Measurements from ENCODE around the gene SRCAP.
A peak's percentile ranks its signal among the peaks of the same experiment; 100 is the strongest.
"Not testable (repeated sequence)": the region's sequence is repeated elsewhere in the genome, so short reads cannot be mapped to it uniquely, and the experiment has no call there.

Gene SRCAP

GRCh38 chr16:30699615-30700099, 686 bp downstream of the SRCAP start:
- DNase-seq, result no peak

DNA sequence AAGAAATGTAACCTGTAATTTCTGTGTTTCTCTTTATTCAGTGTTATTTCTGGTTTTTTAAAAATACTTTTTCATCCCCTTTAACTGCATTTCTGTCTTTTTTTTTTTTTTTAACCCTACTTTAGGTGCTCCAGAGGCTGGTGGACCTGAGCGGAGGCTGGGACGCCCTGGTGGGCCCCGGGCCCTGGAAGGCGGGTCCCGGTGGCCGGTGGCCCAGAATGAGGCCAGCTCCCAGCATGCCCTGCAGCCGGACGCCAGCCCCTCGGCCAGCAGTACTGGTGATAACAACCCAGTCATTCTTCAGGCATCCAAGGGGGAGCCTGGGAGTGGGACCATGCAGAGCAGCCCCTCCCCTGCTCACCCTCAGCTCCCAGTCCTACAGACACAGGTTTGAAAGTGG, 1.5 kb downstream of the SRCAP start:
- DNase-seq, result no peak

- no peak for DNase-seq
Observed at GRCh38 chr16:30700971-30701370, 2.0 kb downstream of the SRCAP start.

DNA sequence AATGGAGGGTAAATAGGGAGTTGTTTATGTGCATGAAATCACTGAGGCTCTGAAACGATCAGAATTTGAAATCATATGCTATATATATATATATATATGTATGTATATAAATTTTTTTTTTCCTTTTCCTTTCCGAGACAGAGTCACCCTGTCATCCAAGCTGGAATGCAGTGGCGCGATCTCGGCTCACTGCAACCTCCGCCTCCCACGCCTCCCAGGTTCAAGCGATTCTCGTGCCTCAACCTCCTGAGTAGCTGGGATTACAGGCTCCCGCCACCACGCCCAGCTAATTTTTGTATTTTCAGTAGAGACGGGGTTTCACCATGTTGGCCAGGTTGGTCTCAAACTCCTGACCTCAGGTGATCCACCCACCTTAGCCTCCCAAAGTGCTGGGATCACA, 4.1 kb downstream of the SRCAP start:
- DNase-seq, result not testable (repeated sequence)

GRCh38 chr16:30703971-30704370, 5.0 kb downstream of the SRCAP start:
- DNase-seq, result no peak

DNA sequence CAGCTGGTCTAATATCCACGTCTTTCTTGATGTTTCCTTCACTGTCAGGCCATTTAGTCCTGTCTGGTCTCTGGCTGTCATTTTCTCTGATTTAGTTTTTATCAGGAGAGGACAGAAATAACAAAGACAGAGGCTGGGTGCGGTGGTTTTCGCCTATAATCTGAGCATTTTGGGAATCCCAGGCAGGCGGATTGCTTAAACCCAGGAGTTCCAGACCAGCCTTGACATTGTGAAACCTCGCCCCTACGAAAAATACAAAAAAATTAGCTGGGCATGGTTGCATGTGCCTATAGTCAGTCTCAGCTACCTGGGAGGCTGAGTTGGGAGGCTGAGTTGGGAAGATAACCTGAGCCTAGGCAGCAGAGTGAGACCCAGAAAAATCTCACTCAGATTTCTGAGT, 7.1 kb downstream of the SRCAP start:
- DNase-seq, result no peak

DNA sequence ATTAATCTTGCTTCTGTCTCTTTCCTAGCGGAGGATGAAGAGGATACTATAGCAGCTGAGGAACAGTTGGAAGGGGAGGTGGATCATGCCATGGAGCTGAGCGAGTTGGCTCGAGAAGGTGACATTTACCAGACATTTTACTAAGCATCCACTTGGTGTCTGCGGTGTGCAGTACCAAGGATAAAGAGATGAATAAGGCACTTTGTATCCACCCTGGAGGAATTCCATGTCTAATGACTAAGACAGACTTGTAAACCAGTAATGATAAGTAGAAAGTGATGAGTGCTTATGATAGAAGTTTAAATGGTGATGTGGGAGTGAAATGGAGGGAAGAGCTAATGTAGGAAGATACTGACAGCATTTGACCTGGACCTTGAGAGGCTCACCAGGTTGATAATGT, 12.0 kb downstream of the SRCAP start:
- DNase-seq, result no peak

DNA sequence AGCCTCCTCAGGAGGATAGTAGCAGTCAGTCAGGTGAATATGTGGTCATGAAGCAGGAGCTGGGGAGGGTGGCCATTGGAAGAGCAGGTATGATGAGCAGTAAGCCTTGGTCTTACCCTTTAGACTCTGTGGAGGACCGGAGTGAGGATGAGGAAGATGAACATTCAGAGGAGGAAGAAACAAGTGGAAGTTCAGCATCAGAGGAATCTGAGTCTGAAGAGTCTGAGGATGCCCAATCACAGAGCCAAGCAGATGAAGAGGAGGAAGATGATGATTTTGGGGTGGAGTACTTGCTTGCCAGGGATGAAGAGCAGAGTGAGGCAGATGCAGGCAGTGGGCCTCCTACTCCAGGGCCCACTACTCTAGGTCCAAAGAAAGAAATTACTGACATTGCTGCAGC, 12.7 kb downstream of the SRCAP start:
- no peak for DNase-seq

DNA sequence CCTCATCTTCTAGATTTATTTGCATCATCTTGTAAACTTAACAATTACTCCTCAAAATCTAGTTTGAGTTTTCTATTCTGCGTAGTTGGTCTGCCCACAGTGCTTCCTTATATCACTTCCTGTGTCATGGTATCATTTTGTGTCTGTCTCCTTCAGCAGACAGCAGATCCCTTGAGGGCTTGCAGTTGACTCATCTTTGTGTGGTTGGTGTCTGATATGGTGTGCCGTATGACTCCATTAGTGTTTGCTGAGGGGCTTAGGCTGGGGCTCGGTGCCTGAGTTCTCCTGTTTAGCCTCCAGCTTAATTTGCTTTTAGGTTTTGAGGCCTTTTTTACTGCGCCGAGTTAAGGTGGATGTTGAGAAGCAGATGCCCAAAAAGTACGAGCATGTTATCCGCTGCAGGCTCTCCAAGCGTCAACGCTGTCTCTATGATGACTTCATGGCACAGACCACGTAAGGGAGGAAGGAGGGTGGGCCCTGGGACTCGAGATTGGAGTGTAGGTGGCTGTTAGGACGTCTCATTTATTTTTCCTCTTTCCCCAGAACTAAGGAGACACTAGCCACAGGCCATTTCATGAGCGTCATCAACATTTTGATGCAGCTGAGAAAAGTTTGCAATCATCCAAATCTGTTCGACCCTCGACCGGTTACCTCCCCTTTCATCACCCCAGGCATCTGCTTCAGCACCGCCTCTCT, 16.9 kb downstream of the SRCAP start:
- DNase-seq, result peak; percentile 63

- DNase-seq, result no peak
Observed at GRCh38 chr16:30720086-30720485, 21.1 kb downstream of the SRCAP start.

- no peak for DNase-seq
Observed at GRCh38 chr16:30720694-30721093, 21.7 kb downstream of the SRCAP start.

GRCh38 chr16:30721167-30721566, 22.2 kb downstream of the SRCAP start:
- no peak for DNase-seq

DNA sequence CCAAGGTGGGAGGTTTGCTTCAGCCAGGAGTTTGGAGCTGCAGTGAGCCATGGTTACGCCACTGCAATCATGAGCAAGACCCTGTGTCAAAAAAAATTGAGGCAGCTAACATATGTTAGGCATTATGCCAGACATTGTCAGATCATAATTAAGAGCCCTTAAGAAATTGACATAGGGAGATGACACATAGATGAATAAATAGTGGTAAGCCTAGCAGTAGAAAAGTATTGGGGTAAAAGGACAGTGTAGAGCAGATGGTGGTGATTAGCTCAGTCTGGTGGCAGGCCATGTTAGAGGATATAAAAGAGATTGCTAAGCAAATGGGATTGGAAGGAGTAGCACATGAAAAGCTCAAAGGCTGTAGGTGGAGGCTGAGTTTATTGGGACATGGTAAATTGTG, 22.6 kb downstream of the SRCAP start:
- DNase-seq, result no peak

DNA sequence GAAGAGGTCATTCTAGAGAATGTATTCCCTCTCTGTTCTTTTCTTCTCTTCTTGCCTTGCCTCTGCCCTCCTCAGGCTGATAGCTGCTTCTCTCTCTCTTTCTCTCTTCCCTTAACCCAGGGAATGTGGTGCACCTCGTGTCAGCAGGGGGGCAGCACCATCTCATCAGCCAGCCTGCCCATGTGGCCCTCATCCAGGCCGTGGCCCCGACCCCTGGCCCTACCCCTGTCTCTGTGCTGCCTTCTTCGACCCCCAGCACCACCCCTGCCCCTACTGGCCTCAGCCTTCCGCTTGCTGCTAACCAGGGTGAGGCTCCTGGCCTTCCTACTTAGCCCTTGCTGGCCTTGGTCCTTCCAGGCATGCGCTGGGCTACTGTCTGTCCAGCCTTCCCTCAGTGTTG, 23.5 kb downstream of the SRCAP start:
- no peak for DNase-seq

DNA sequence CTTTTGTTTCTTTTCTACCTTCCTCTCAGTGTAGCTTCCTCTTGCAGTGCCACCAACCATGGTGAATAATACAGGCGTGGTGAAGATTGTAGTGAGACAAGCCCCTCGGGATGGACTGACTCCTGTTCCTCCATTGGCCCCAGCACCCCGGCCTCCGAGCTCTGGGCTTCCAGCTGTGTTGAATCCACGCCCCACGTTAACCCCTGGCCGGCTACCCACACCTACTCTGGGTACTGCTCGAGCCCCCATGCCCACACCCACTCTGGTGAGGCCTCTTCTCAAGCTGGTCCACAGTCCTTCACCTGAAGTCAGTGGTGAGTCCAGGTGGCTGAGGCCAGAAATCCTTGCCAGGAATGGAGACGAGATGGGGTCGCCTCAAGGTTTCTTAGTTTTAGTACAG, 23.9 kb downstream of the SRCAP start:
- DNase-seq, result no peak

- no peak for DNase-seq
Observed at GRCh38 chr16:30723725-30724355, 24.9 kb downstream of the SRCAP start.

DNA sequence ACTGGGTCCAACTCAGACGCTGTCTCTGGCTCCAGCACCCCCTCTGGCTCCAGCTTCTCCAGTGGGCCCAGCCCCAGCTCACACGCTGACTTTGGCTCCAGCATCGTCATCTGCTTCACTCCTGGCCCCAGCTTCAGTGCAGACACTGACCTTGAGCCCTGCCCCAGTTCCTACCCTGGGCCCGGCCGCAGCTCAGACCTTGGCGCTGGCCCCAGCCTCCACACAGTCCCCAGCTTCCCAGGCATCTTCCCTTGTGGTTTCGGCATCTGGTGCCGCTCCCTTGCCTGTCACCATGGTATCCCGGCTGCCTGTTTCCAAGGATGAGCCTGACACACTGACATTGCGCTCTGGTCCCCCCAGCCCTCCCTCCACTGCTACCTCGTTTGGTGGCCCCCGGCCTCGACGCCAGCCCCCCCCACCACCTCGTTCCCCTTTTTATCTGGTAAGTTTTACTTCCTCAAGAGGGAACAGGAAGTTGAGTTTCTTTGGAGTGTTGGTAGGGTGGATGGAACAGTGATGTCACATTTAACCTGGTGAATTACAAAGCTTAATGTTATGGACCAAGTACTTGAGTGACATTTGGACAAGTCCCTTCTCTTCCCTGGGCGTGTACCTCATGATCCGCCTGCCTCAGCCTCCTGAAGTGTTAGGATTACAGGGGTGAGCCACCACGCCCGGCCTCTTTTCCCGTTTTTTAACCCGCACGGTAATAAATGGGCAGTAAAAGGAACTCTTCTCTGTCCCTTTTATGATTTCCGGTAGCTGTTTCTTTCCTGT, 25.9 kb downstream of the SRCAP start:
- no peak for DNase-seq

- no peak for DNase-seq
Observed at GRCh38 chr16:30725418-30725792, 26.4 kb downstream of the SRCAP start.

DNA sequence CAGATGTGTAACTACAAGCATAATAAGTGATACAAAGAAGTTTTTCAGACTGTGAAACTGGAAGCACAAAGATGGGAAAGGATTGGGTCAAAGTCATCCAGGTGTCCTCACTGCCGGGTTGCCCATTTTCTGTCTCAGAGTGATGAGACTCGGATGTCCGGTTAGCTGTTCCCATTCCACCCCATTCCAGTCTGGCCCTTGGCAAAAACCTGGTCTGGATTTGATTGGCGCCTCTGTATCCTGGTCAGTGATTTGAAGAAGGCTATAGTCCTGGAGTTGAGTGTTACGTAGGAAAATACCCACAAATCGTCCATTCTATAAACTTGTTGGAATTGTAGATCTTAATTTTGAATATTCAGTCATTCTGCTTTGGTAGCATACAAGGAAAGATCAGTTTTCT, 29.4 kb downstream of the SRCAP start:
- DNase-seq, result no peak

DNA sequence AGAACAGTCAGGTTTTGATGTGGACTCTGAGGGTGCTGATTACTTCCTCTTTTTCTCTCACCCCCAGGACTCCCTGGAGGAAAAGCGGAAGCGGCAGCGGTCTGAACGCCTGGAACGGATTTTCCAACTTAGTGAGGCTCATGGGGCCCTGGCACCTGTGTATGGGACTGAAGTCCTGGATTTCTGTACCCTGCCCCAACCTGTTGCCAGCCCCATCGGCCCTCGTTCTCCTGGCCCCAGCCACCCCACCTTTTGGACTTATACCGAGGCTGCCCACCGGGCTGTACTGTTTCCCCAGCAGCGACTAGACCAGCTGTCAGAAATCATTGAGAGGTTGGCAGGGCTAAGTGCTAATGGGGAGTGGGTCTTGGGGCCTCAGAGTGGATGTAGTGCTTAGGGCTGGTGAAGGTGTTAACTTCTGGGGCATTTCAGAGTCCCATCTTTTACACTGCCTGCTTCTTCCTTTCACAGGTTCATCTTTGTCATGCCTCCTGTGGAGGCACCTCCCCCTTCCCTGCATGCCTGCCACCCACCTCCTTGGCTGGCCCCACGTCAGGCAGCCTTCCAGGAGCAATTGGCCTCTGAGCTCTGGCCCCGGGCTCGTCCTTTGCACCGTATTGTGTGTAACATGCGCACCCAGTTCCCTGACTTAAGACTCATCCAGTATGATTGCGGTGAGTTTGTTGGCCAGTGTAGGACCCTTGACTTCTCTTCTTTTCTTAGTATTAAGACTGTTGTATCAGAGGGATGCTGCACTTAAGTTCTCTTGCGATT, 30.1 kb downstream of the SRCAP start:
- no peak for DNase-seq

DNA sequence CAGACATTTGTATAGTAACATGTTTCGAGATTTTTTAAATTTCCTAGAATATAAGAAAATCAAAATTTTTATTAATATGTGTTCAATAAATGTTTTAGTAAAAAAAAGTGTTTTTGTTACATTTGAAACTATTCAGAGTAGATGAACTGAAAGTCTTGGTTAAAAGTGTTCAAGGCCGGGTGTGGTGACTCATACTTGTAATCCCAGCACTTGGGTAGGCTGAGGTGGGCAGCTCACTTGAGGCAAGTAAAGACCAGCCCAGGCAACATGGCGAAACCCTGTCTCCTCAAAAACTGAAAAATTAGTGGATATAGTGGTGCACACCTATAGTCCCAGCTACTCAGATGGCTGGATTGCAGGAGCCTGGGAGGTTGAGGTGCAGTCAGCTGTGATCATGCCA, 32.4 kb downstream of the SRCAP start:
- no peak for DNase-seq

DNA sequence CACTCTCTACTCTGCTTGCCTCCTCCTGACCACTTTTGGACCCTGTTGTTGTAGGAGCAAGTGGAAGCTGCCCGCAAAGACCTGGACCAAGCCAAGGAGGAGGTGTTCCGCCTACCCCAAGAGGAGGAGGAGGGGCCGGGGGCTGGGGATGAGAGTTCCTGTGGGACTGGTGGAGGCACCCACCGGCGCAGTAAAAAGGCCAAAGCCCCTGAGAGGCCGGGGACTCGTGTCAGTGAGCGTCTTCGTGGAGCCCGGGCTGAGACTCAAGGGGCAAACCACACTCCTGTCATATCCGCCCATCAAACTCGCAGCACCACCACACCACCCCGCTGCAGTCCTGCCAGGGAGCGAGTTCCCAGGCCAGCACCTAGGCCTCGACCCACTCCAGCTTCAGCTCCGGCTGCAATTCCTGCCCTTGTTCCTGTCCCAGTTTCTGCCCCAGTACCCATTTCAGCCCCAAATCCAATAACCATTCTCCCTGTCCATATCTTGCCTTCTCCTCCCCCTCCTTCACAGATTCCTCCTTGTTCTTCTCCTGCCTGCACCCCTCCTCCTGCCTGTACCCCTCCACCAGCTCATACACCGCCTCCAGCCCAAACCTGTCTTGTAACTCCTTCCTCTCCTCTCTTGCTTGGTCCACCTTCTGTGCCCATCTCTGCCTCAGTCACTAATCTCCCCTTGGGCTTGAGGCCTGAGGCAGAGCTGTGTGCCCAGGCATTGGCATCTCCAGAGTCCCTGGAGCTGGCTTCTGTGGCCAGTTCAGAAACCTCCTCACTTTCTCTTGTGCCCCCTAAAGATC, 38.2 kb downstream of the SRCAP start:
- no peak for DNase-seq
